ENCODE results near the gene IRS1.
A peak's percentile ranks its signal among the peaks of the same experiment; 100 is the strongest.

Gene IRS1

GRCh38 chr2:226839951-226840350, 40.3 kb upstream of the IRS1 start:
- TF ChIP-seq CTCF (IDR thresholded peaks at IDR 0.05; ENCODE audit: borderline replicate concordance, insufficient read depth, low read depth, low read length), result no peak
- H3K4me3 ChIP-seq (ENCODE audit: low read depth, low read length), result no peak overlapping the region

GRCh38 chr2:226839161-226839560, 39.5 kb upstream of the IRS1 start:
- TF ChIP-seq CTCF (IDR thresholded peaks at IDR 0.05; ENCODE audit: borderline replicate concordance, insufficient read depth, low read depth, low read length), result no peak
- H3K4me3 ChIP-seq (ENCODE audit: low read depth, low read length), result peak overlapping the region; percentile 22

GRCh38 chr2:226838722-226839121, 39.1 kb upstream of the IRS1 start:
- TF ChIP-seq CTCF (IDR thresholded peaks at IDR 0.05; ENCODE audit: borderline replicate concordance, insufficient read depth, low read depth, low read length), result no peak
- no peak overlapping the region for H3K4me3 ChIP-seq (ENCODE audit: low read depth, low read length)

GRCh38 chr2:226837787-226838603, 38.4 kb upstream of the IRS1 start:
- no peak overlapping the region for H3K4me3 ChIP-seq (ENCODE audit: low read depth, low read length)
- TF ChIP-seq CTCF (IDR thresholded peaks at IDR 0.05; ENCODE audit: borderline replicate concordance, insufficient read depth, low read depth, low read length), result no peak

- no peak for TF ChIP-seq CTCF (IDR thresholded peaks at IDR 0.05; ENCODE audit: borderline replicate concordance, insufficient read depth, low read depth, low read length)
- no peak overlapping the region for H3K4me3 ChIP-seq (ENCODE audit: low read depth, low read length)
Measured at GRCh38 chr2:226837334-226837733, 37.7 kb upstream of the IRS1 start.

- TF ChIP-seq CTCF (IDR thresholded peaks at IDR 0.05; ENCODE audit: borderline replicate concordance, insufficient read depth, low read depth, low read length), result no peak
Measured at GRCh38 chr2:226836548-226836885, 36.9 kb upstream of the IRS1 start.

GRCh38 chr2:226835796-226836547, 36.4 kb upstream of the IRS1 start, which contains the start of gene RHBDD1:
RHBDD1 (plus strand) TSS chr2:226836054; CDS start chr2:226864694, 28,640 bp downstream.
- H3K4me3 ChIP-seq (ENCODE audit: low read depth, low read length), result peak within 1 kb of the TSS; percentile 88
- no peak for TF ChIP-seq CTCF (IDR thresholded peaks at IDR 0.05; ENCODE audit: borderline replicate concordance, insufficient read depth, low read depth, low read length)

More at GRCh38 chr2:226836548-226836885, 36.9 kb upstream of the IRS1 start:
- H3K4me3 ChIP-seq (ENCODE audit: low read depth, low read length), result peak overlapping the region; percentile 88
